Suprapubic skin (tissue), 4 donors: ENCODE measurements around the gene HAUS7. TPM values are rescaled to one million over a fixed set of nuclear protein-coding genes. Genes with fewer than 3 reads are reported as not detected.

ENCODE experiments used
- DNase-seq, 2 donors: peaks; one replicate each; pipeline ENCODE4 v3.0.0-alpha.2; 2019; ENCODE audit warnings: low spot score in 2 of 2
- H3K27ac ChIP-seq: fragments of 200-600 bp; sonication (generic); one replicate; pipeline ENCODE4 v1.5.1; 2019
- H3K27me3 ChIP-seq: fragments of 200-600 bp; sonication (generic); one replicate; pipeline ENCODE4 v1.5.1; 2019
- H3K36me3 ChIP-seq: fragments of 200-600 bp; sonication (generic); one replicate; pipeline ENCODE4 v1.5.1; 2019
- H3K4me1 ChIP-seq: fragments of 200-600 bp; sonication (generic); one replicate; pipeline ENCODE4 v1.5.1; 2019
- H3K4me3 ChIP-seq: fragments of 200-600 bp; sonication (generic); one replicate; pipeline ENCODE4 v1.5.1; 2019; ENCODE audit warnings: mild to moderate bottlenecking
- H3K9me3 ChIP-seq: fragments of 200-600 bp; sonication (generic); one replicate; pipeline ENCODE4 v1.5.1; 2019
- CTCF ChIP-seq, 2 donors: fragments of 200-600 bp in 1 of 2; fragments of 450-650 bp in 1 of 2; sonication (generic) in 1 of 2; IDR thresholded peaks; one replicate each; pipeline ENCODE4 v1.5.1; 2016 to 2019; ENCODE audit warnings: antibody characterized with exemption in 2 of 2, mild to moderate bottlenecking in 1 of 2, moderate library complexity in 1 of 2
- EP300 ChIP-seq: sonication (generic); formaldehyde crosslinking; IDR thresholded peaks from one replicate; pipeline ENCODE4 v1.6.1; 2017; ENCODE audit warnings: antibody characterized with exemption
- POLR2A ChIP-seq, 2 donors: fragments of 450-650 bp; IDR thresholded peaks; one replicate each; pipeline ENCODE4 v1.6.1; 2017; ENCODE audit warnings: antibody characterized with exemption in 2 of 2, mild to moderate bottlenecking in 2 of 2, moderate library complexity in 2 of 2
- POLR2AphosphoS5 ChIP-seq, 3 donors: sonication (generic); formaldehyde crosslinking; IDR thresholded peaks; one replicate each; pipeline ENCODE4 v1.6.1; 2017; ENCODE audit warnings: antibody characterized with exemption in 3 of 3
- WGBS: methylation state at CpG from one replicate; pipeline ENCODE4 v1.1.5; 2018; 5-methylcytosine and 5-hydroxymethylcytosine counted together
- total RNA-seq, 4 donors: library from RNA; depleted of rRNA; stranded (reverse); fragments of >200 nt; gene quantifications; one replicate each; pipeline ENCODE4 v1.1.0, GENCODE V29; 2016

The HAUS7 gene
- total RNA-seq, 4 donors from 2014 or later: 16.4 to 43.4 (median 18.9) TPM

- DNase-seq: no peak
- H3K27me3 ChIP-seq: no peaks in the 10 kb centered on the region
- H3K4me1 ChIP-seq: peaks cover 43% of the 10 kb centered on the region
- H3K4me3 ChIP-seq: no peak overlapping the region
- 63% methylated on average over 12 of the region's 20 CpGs for WGBS
- no peaks in the 10 kb centered on the region for H3K36me3 ChIP-seq
- H3K27ac ChIP-seq: no peak overlapping the region
- TF ChIP-seq POLR2AphosphoS5 (IDR thresholded peaks at IDR 0.05) (no peak), EP300 (no peak), CTCF (IDR thresholded peaks at IDR 0.05) (no peak), POLR2A (IDR thresholded peaks at IDR 0.05) (no peak)
- H3K9me3 ChIP-seq: no peaks in the 10 kb centered on the region
Observed at GRCh38 chrX:153490217-153490930, 20.0 kb upstream of the HAUS7 start.

DNA sequence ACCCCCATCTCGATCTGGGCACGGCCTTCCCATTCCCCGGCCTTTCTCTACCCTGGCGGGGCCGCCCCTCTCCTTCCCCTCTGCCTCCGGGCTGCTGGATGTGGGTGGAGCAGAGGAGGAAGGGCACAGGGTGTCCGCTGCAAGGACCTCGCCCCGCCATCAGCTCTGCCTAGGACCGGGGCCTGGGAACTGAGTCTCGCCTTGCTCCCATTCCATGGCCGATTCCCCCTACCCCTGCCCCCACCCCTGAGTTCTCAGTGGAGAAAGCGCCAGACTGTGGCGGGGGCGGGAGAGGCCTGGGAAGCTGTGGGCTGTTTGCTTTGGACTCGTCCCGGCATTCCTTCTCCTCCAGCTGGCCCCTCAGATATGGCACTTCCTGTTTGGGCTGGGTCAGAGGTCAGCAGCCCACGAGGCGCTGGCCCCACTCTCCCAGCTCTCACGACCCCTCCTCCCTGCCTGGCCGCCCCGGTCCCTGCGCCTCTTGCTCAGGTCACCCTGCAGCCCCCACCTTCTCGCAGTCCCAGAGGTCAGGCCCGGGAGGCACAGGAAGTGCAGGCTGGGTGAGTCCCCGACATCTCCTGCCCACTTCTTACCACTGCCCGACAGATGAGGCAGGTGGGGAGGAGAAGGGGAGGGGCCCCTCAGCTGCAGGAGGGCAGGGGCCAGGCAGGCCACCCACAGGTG lies 18.0 kb upstream of the HAUS7 start:
- Histone ChIP-seq H3K27ac (no peak overlapping the region), H3K9me3 (no peaks in the 10 kb centered on the region), H3K27me3 (no peaks in the 10 kb centered on the region), H3K4me3 (no peak overlapping the region), H3K36me3 (no peaks in the 10 kb centered on the region), H3K4me1 (peaks cover 29% of the 10 kb centered on the region)
- no peak for TF ChIP-seq POLR2AphosphoS5 (IDR thresholded peaks at IDR 0.05)
- TF ChIP-seq EP300: no peak
- TF ChIP-seq POLR2A (IDR thresholded peaks at IDR 0.05): no peak
- TF ChIP-seq CTCF (IDR thresholded peaks at IDR 0.05): no peak
- no peak for DNase-seq
- WGBS: 51% methylated on average over 27 of the region's 27 CpGs

DNA sequence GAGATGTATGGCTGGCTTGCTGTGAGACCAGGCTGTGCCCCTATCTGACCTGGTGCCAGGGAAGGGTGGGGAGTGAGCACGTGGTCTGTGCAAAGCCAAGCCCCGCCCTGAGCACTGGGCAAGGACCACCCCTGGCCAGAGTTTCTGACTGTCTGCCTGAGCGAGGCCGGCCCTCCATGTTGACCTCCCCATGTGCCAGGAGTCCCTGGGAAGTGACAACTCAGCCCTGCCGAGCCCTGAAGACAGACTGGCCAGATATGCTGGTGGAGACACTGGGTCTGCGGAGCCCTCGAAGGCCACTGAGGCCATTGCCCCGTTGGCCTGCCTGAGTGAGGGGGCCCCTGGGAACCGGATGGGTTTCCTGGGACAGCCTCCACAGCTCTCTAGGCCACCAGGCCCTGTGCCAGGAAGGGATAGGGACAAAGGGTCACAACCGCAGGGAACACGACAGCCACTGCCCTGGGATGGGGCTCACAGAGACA lies 17.3 kb upstream of the HAUS7 start:
- no peaks in the 10 kb centered on the region for H3K36me3 ChIP-seq
- no peaks in the 10 kb centered on the region for H3K9me3 ChIP-seq
- no peaks in the 10 kb centered on the region for H3K27me3 ChIP-seq
- no peak overlapping the region for H3K27ac ChIP-seq
- DNase-seq: no peak
- peaks cover 29% of the 10 kb centered on the region for H3K4me1 ChIP-seq
- H3K4me3 ChIP-seq: no peak overlapping the region
- no peak for TF ChIP-seq EP300
- TF ChIP-seq POLR2A (IDR thresholded peaks at IDR 0.05): no peak
- no peak for TF ChIP-seq POLR2AphosphoS5 (IDR thresholded peaks at IDR 0.05)
- TF ChIP-seq CTCF (IDR thresholded peaks at IDR 0.05): no peak
- 60% methylated on average over 8 of the region's 11 CpGs for WGBS

- no peak for TF ChIP-seq CTCF (IDR thresholded peaks at IDR 0.05)
- TF ChIP-seq EP300: no peak
- no peak for TF ChIP-seq POLR2AphosphoS5 (IDR thresholded peaks at IDR 0.05)
- TF ChIP-seq POLR2A (IDR thresholded peaks at IDR 0.05): no peak
- H3K27ac ChIP-seq: no peak overlapping the region
- no peak overlapping the region for H3K4me3 ChIP-seq
- no peaks in the 10 kb centered on the region for H3K27me3 ChIP-seq
- H3K36me3 ChIP-seq: no peaks in the 10 kb centered on the region
- H3K4me1 ChIP-seq: peaks cover 26% of the 10 kb centered on the region
- WGBS: 81% methylated on average over 7 of the region's 10 CpGs
- no peaks in the 10 kb centered on the region for H3K9me3 ChIP-seq
- DNase-seq: no peak
Observed at GRCh38 chrX:153486171-153486570, 15.8 kb upstream of the HAUS7 start.

DNA sequence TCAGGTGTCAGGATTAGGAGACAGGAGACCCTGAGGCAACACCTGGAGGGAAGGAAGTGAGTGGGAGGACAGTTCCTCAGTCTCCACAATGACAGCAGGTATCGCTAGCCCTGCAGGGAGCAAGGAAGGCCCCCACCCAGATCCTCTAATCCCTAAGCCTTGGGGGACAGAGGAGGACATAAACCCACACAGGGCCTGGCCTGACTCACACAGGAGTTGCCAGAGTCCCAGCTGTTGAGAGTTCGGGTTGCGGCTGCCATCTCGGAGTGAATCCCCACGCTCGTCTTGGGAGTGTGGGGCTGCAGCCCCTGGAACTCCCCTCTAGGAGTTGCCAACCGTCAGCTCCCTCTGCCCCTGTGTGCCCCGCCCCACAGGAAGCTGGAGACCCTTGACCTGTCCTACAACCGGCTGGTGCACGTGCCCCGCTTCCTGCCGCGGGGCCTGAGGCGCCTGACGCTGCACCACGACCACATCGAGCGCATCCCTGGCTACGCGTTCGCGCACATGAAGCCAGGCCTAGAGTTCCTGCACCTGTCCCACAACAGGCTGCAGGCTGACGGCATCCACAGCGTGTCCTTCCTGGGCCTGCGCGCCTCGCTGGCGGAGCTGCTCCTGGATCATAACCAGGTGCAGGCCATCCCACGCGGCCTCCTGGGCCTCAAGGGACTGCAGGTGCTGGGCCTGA lies 15.2 kb upstream of the HAUS7 start:
- H3K9me3 ChIP-seq: no peaks in the 10 kb centered on the region
- H3K4me3 ChIP-seq: no peak overlapping the region
- no peak for TF ChIP-seq CTCF (IDR thresholded peaks at IDR 0.05)
- TF ChIP-seq EP300: no peak
- TF ChIP-seq POLR2AphosphoS5 (IDR thresholded peaks at IDR 0.05): no peak
- no peak for TF ChIP-seq POLR2A (IDR thresholded peaks at IDR 0.05)
- H3K27ac ChIP-seq: no peak overlapping the region
- no peaks in the 10 kb centered on the region for H3K36me3 ChIP-seq
- 90% methylated on average over 17 of the region's 30 CpGs for WGBS
- no peaks in the 10 kb centered on the region for H3K27me3 ChIP-seq
- DNase-seq: no peak
- peaks cover 29% of the 10 kb centered on the region for H3K4me1 ChIP-seq
